ENCODE results near the gene CEBPG.

Gene CEBPG

GRCh38 chr19:33398361-33399060 is 25.0 kb downstream of the CEBPG start:
- no peak for DNase-seq (ENCODE audit: low spot score)
- no peak overlapping the region for H3K27ac ChIP-seq (replicated peaks; ENCODE audit: low read length)
- no peak overlapping the region for H2BK5ac ChIP-seq (ENCODE audit: low read length)
- WGBS, 2 donors (ENCODE audit: extremely low coverage in 2 of 2, insufficient read length in 2 of 2, insufficient replicate concordance in 1 of 2) = no CpG with 5 or more reads among the region's 19 CpGs
- H2BK15ac ChIP-seq (ENCODE audit: low read length) = no peak overlapping the region
- no peak overlapping the region for H3K4ac ChIP-seq (ENCODE audit: low read length)
- no peaks in the 10 kb centered on the region for H3K27me3 ChIP-seq (ENCODE audit: control insufficient read depth in 3 of 3, insufficient read depth in 3 of 3, low read depth in 1 of 3, low read length in 3 of 3)
- H3K18ac ChIP-seq (ENCODE audit: low read length) = peak overlapping the region; percentile 71
- peaks cover 7 to 12% of the 10 kb centered on the region in 2 donors for H3K4me1 ChIP-seq (ENCODE audit: control insufficient read depth in 2 of 2, insufficient read depth in 1 of 2, low read depth in 1 of 2, low read length in 2 of 2)
- H3K23ac ChIP-seq (ENCODE audit: low read depth, low read length, poor library complexity) = no peak overlapping the region
- no peak overlapping the region for H3K4me3 ChIP-seq (ENCODE audit: low read length in 2 of 2)
- H4K8ac ChIP-seq (ENCODE audit: low read depth, low read length) = no peak overlapping the region
- no peaks in the 10 kb centered on the region for H3K9me3 ChIP-seq (replicated peaks in 1 of 2; ENCODE audit: control insufficient read depth in 2 of 2, insufficient read depth in 1 of 2, low read depth in 1 of 2, low read length in 2 of 2)
- no peak overlapping the region for H3K4me2 ChIP-seq (ENCODE audit: insufficient read depth, low read length, poor library complexity, severe bottlenecking)
- peaks cover 8% of the 10 kb centered on the region for H3K79me1 ChIP-seq (ENCODE audit: low read depth, low read length)
- H2BK12ac ChIP-seq (ENCODE audit: low read length) = no peak overlapping the region
- no peak overlapping the region for H3K14ac ChIP-seq (ENCODE audit: low read length)
- H2AFZ ChIP-seq (ENCODE audit: low read length) = no peak overlapping the region
- peaks cover 0 to 2% of the 10 kb centered on the region in 2 donors for H3K36me3 ChIP-seq (replicated peaks in 1 of 2; ENCODE audit: control insufficient read depth in 2 of 2, insufficient read depth in 2 of 2, low read length in 2 of 2)
- H3K9ac ChIP-seq (ENCODE audit: low read depth, low read length, poor library complexity) = no peak overlapping the region
- no peak overlapping the region for H4K91ac ChIP-seq (ENCODE audit: low read depth, low read length, poor library complexity)
- H2BK120ac ChIP-seq (ENCODE audit: low read depth, low read length) = no peak overlapping the region
- H2AK5ac ChIP-seq (ENCODE audit: low read depth, low read length) = no peak overlapping the region

GRCh38 chr19:33399081-33399744 is 25.7 kb downstream of the CEBPG start:
- Histone ChIP-seq H3K18ac (ENCODE audit: low read length) (no peak overlapping the region), H3K4me2 (ENCODE audit: insufficient read depth, low read length, poor library complexity, severe bottlenecking) (no peak overlapping the region), H3K4me3 (ENCODE audit: low read length in 2 of 2) (no peak overlapping the region), H3K4me1 (ENCODE audit: control insufficient read depth in 2 of 2, insufficient read depth in 1 of 2, low read depth in 1 of 2, low read length in 2 of 2) (peaks cover 7 to 10% of the 10 kb centered on the region in 2 donors), H3K27ac (replicated peaks; ENCODE audit: low read length) (no peak overlapping the region), H3K27me3 (ENCODE audit: control insufficient read depth in 3 of 3, insufficient read depth in 3 of 3, low read depth in 1 of 3, low read length in 3 of 3) (no peaks in the 10 kb centered on the region), H2BK120ac (ENCODE audit: low read depth, low read length) (no peak overlapping the region), H3K23ac (ENCODE audit: low read depth, low read length, poor library complexity) (peak overlapping the region; percentile 89), H3K9ac (ENCODE audit: low read depth, low read length, poor library complexity) (no peak overlapping the region), H3K36me3 (replicated peaks in 1 of 2; ENCODE audit: control insufficient read depth in 2 of 2, insufficient read depth in 2 of 2, low read length in 2 of 2) (peaks cover 0 to 2% of the 10 kb centered on the region in 2 donors), H2AFZ (ENCODE audit: low read length) (no peak overlapping the region), H3K9me3 (replicated peaks in 1 of 2; ENCODE audit: control insufficient read depth in 2 of 2, insufficient read depth in 1 of 2, low read depth in 1 of 2, low read length in 2 of 2) (no peaks in the 10 kb centered on the region), H3K79me1 (ENCODE audit: low read depth, low read length) (peaks cover 8% of the 10 kb centered on the region), H2BK15ac (ENCODE audit: low read length) (no peak overlapping the region), H2AK5ac (ENCODE audit: low read depth, low read length) (peak overlapping the region; percentile 63), H4K8ac (ENCODE audit: low read depth, low read length) (no peak overlapping the region), H2BK12ac (ENCODE audit: low read length) (no peak overlapping the region), H3K4ac (ENCODE audit: low read length) (no peak overlapping the region), H4K91ac (ENCODE audit: low read depth, low read length, poor library complexity) (no peak overlapping the region), H2BK5ac (ENCODE audit: low read length) (no peak overlapping the region), H3K14ac (ENCODE audit: low read length) (no peak overlapping the region)
- WGBS, 2 donors (ENCODE audit: extremely low coverage in 2 of 2, insufficient read length in 2 of 2, insufficient replicate concordance in 1 of 2) = no CpG with 5 or more reads among the region's 28 CpGs
- no peak for DNase-seq (ENCODE audit: low spot score)

GRCh38 chr19:33399745-33400681 is 26.5 kb downstream of the CEBPG start:
- Histone ChIP-seq H2BK12ac (ENCODE audit: low read length) (no peak overlapping the region), H3K79me1 (ENCODE audit: low read depth, low read length) (peaks cover 5% of the 10 kb centered on the region), H3K9me3 (replicated peaks in 1 of 2; ENCODE audit: control insufficient read depth in 2 of 2, insufficient read depth in 1 of 2, low read depth in 1 of 2, low read length in 2 of 2) (no peaks in the 10 kb centered on the region), H4K8ac (ENCODE audit: low read depth, low read length) (no peak overlapping the region), H2BK120ac (ENCODE audit: low read depth, low read length) (no peak overlapping the region), H2AFZ (ENCODE audit: low read length) (no peak overlapping the region), H2AK5ac (ENCODE audit: low read depth, low read length) (peak overlapping the region; percentile 28), H3K27ac (replicated peaks; ENCODE audit: low read length) (no peak overlapping the region), H3K14ac (ENCODE audit: low read length) (no peak overlapping the region), H3K4me1 (ENCODE audit: control insufficient read depth in 2 of 2, insufficient read depth in 1 of 2, low read depth in 1 of 2, low read length in 2 of 2) (peaks cover 7 to 10% of the 10 kb centered on the region in 2 donors), H3K4ac (ENCODE audit: low read length) (no peak overlapping the region), H2BK5ac (ENCODE audit: low read length) (no peak overlapping the region), H3K9ac (ENCODE audit: low read depth, low read length, poor library complexity) (no peak overlapping the region), H3K36me3 (replicated peaks in 1 of 2; ENCODE audit: control insufficient read depth in 2 of 2, insufficient read depth in 2 of 2, low read length in 2 of 2) (peaks cover 0 to 2% of the 10 kb centered on the region in 2 donors), H3K4me2 (ENCODE audit: insufficient read depth, low read length, poor library complexity, severe bottlenecking) (peak overlapping the region; percentile 11), H3K4me3 (ENCODE audit: low read length in 2 of 2) (no peak overlapping the region), H4K91ac (ENCODE audit: low read depth, low read length, poor library complexity) (no peak overlapping the region), H2BK15ac (ENCODE audit: low read length) (no peak overlapping the region), H3K23ac (ENCODE audit: low read depth, low read length, poor library complexity) (no peak overlapping the region), H3K27me3 (ENCODE audit: control insufficient read depth in 3 of 3, insufficient read depth in 3 of 3, low read depth in 1 of 3, low read length in 3 of 3) (no peaks in the 10 kb centered on the region), H3K18ac (ENCODE audit: low read length) (peak overlapping the region; percentile 2)
- no CpG with 5 or more reads among the region's 22 CpGs for whole genome bisulfite sequencing, 2 donors (ENCODE audit: extremely low coverage in 2 of 2, insufficient read length in 2 of 2, insufficient replicate concordance in 1 of 2)
- no peak for DNase-seq (ENCODE audit: low spot score)

Measured in neuronal stem cell (in vitro differentiated cells).